K562 (cell line): Measurements from ENCODE around the gene RPL36AL. TPM values are rescaled to one million over a fixed set of nuclear protein-coding genes. Genes with fewer than 3 reads are reported as not detected.

Source experiments
- BCOR ChIP-seq: fragments of 450-650 bp; IDR thresholded peaks from 2 replicates; pipeline ENCODE4 v1.6.1; 2016
- CBFA2T3 ChIP-seq: fragments of 450-650 bp; IDR thresholded peaks from 2 replicates; pipeline ENCODE4 v1.6.1; 2017
- CHD2 ChIP-seq: IDR thresholded peaks from 2 replicates; pipeline ENCODE4 v1.6.1; 2011; ENCODE audit warnings: low read depth, low read length
- ELF1 ChIP-seq: fragments of 200-800 bp; sonication (Bioruptor generic); IDR thresholded peaks from 2 replicates; pipeline ENCODE4 v1.6.1; 2016; ENCODE audit warnings: missing genetic modification characterization, missing compliant biosample characterization
- GATAD2B ChIP-seq: fragments of 450-650 bp; IDR thresholded peaks from 2 replicates; pipeline ENCODE4 v1.6.1; 2017; ENCODE audit warnings: mild to moderate bottlenecking, borderline replicate concordance
- IFI16 ChIP-seq: fragments of 250-450 bp; sonication (Bioruptor Pico); IDR thresholded peaks from 2 replicates; pipeline ENCODE4 v2.1.2; 2022; ENCODE audit warnings: mild to moderate bottlenecking, inconsistent platforms
- KLF6 ChIP-seq: fragments of 250-450 bp; sonication (Bioruptor Pico); IDR thresholded peaks from 2 replicates; pipeline ENCODE4 v1.4.0; 2020; ENCODE audit warnings: mild to moderate bottlenecking, moderate library complexity, borderline replicate concordance
- LEF1 ChIP-seq: fragments of 450-650 bp; IDR thresholded peaks from 2 replicates; pipeline ENCODE4 v1.6.1; 2016; ENCODE audit warnings: mild to moderate bottlenecking
- MEF2A ChIP-seq: IDR thresholded peaks from 2 replicates; pipeline ENCODE4 v1.6.1; 2011; ENCODE audit warnings: low read depth, mild to moderate bottlenecking, low read length, moderate library complexity; ENCODE audit not compliant: control insufficient read depth
- MEIS2 ChIP-seq: fragments of 450-650 bp; IDR thresholded peaks from 2 replicates; pipeline ENCODE4 v1.6.1; 2014; ENCODE audit warnings: mild to moderate bottlenecking; ENCODE audit not compliant: partially characterized antibody
- NEUROD1 ChIP-seq: fragments of 150-350 bp; IDR thresholded peaks from 2 replicates; pipeline ENCODE4 v1.6.1; 2014; ENCODE audit warnings: borderline replicate concordance, low read length, low read depth; ENCODE audit not compliant: partially characterized antibody
- NFE2L1 ChIP-seq: fragments of 450-650 bp; IDR thresholded peaks from 2 replicates; pipeline ENCODE4 v1.6.1; 2016; ENCODE audit warnings: missing genetic modification characterization, low read depth, mild to moderate bottlenecking, missing compliant biosample characterization, moderate library complexity, borderline replicate concordance
- NR2C1 ChIP-seq, 2 experiments: fragments of 450-650 bp; IDR thresholded peaks; 2 replicates each; pipeline ENCODE4 v1.6.1; 2017; ENCODE audit warnings: mild to moderate bottlenecking in 2 of 2, antibody characterized with exemption in 1 of 2, inconsistent platforms in 1 of 2, missing compliant biosample characterization in 1 of 2, missing genetic modification characterization in 1 of 2
- POLR2AphosphoS2 ChIP-seq: IDR thresholded peaks from 2 replicates; pipeline ENCODE4 v1.6.1; 2012; ENCODE audit warnings: low read length, improper control_type of control experiment
- POLR3G ChIP-seq: IDR thresholded peaks from 2 replicates; pipeline ENCODE4 v1.6.1; 2011; ENCODE audit not compliant: insufficient read length, insufficient replicate concordance; ENCODE audit errors: extremely low read depth
- TAF7 ChIP-seq: fragments of 450-650 bp; IDR thresholded peaks from 2 replicates; pipeline ENCODE4 v1.6.1; 2016; ENCODE audit warnings: missing genetic modification characterization, missing compliant biosample characterization
- TOE1 ChIP-seq, 2 experiments: fragments of 450-650 bp in 1 of 2; sonication (generic) in 1 of 2; formaldehyde crosslinking in 1 of 2; IDR thresholded peaks; 2 replicates each; pipeline versions ENCODE4 v1.7.1 to v1.8.0; 2016 to 2022; ENCODE audit warnings: borderline replicate concordance in 2 of 2, mild to moderate bottlenecking in 2 of 2, antibody characterized with exemption in 1 of 2, inconsistent platforms in 1 of 2, low read depth in 1 of 2, missing genetic modification reagents in 1 of 2, moderate library complexity in 1 of 2
- XRCC3 ChIP-seq: fragments of 450-650 bp; IDR thresholded peaks from 2 replicates; pipeline ENCODE4 v1.6.1; 2017; ENCODE audit warnings: mild to moderate bottlenecking, moderate library complexity
- XRCC4 ChIP-seq: IDR thresholded peaks from one replicate; pipeline ENCODE4 v1.6.1; 2011; ENCODE audit not compliant: insufficient read depth, insufficient read length; ENCODE audit errors: extremely low read depth
- YBX1 ChIP-seq: fragments of 450-650 bp; IDR thresholded peaks from 2 replicates; pipeline ENCODE4 v1.7.1; 2016; ENCODE audit warnings: mild to moderate bottlenecking
- YY1 ChIP-seq, 3 experiments: IDR thresholded peaks; 2 replicates each; pipeline ENCODE4 v1.6.1; 2011; ENCODE audit warnings: low read length in 2 of 3, mild to moderate bottlenecking in 2 of 3, moderate library complexity in 2 of 3, borderline replicate concordance in 1 of 3, control low read depth in 1 of 3, low read depth in 1 of 3; ENCODE audit not compliant: insufficient read depth in 3 of 3, insufficient replicate concordance in 2 of 3, control insufficient read depth in 1 of 3, insufficient read length in 1 of 3; ENCODE audit errors: extremely low read depth in 1 of 3
- ZNF165 ChIP-seq: fragments of 250-450 bp; sonication (Bioruptor Pico); IDR thresholded peaks from 2 replicates; pipeline ENCODE4 v1.4.0; 2020; ENCODE audit warnings: borderline replicate concordance
- ZNF316 ChIP-seq: fragments of 450-650 bp; IDR thresholded peaks from 2 replicates; pipeline ENCODE4 v1.6.1; 2016
- polyA plus RNA-seq, 8 experiments: library from polyadenylated mRNA; depleted of rRNA in 4 of 8; stranded (reverse) in 5 of 8; unstranded in 3 of 8; fragments of >200 nt; fragmentation: Nextera tagmentation in 2 of 8; fragmentation: Illumina TruSeq in 1 of 8; extraction: Ambion mirVana in 2 of 8; extraction: Trizol in 1 of 8; gene quantifications; 2 replicates each; pipeline versions ENCODE4 v1.2.1 to v1.2.3, GENCODE V29; 2011 to 2014; ENCODE audit warnings: inconsistent platforms in 1 of 8, missing spikeins in 1 of 8
- total RNA-seq, 7 experiments: library from RNA; depleted of rRNA in 6 of 7; stranded (reverse); fragments of >200 nt in 6 of 7; fragmentation: Illumina TruSeq in 2 of 7; extraction: Trizol in 2 of 7; gene quantifications; 2 replicates each; pipeline versions ENCODE4 v1.2.1 to v1.2.3, GENCODE V29; 2011 to 2021; ENCODE audit warnings: low replicate concordance in 1 of 7
- TF ChIP-seq, protein P1 (sequence below): fragments of 450-650 bp; IDR thresholded peaks from 2 replicates; pipeline ENCODE4 v1.6.1; 2016
- TF ChIP-seq, protein P2 (sequence below): fragments of 250-450 bp; sonication (Bioruptor Pico); IDR thresholded peaks from 2 replicates; pipeline ENCODE4 v1.9.0; 2021; ENCODE audit warnings: mild to moderate bottlenecking
- TF ChIP-seq, protein P3 (sequence below): fragments of 450-650 bp; formaldehyde crosslinking; IDR thresholded peaks from 2 replicates; pipeline ENCODE4 v1.4.0; 2022; ENCODE audit warnings: missing genetic modification characterization

RPL36AL gene
- total and polyA plus RNA-seq, 9 of the 15 experiments (the other 6 are each of a cell fraction or from before 2014, with no cell fraction given), result 146 to 674 (median 360) TPM

DNA sequence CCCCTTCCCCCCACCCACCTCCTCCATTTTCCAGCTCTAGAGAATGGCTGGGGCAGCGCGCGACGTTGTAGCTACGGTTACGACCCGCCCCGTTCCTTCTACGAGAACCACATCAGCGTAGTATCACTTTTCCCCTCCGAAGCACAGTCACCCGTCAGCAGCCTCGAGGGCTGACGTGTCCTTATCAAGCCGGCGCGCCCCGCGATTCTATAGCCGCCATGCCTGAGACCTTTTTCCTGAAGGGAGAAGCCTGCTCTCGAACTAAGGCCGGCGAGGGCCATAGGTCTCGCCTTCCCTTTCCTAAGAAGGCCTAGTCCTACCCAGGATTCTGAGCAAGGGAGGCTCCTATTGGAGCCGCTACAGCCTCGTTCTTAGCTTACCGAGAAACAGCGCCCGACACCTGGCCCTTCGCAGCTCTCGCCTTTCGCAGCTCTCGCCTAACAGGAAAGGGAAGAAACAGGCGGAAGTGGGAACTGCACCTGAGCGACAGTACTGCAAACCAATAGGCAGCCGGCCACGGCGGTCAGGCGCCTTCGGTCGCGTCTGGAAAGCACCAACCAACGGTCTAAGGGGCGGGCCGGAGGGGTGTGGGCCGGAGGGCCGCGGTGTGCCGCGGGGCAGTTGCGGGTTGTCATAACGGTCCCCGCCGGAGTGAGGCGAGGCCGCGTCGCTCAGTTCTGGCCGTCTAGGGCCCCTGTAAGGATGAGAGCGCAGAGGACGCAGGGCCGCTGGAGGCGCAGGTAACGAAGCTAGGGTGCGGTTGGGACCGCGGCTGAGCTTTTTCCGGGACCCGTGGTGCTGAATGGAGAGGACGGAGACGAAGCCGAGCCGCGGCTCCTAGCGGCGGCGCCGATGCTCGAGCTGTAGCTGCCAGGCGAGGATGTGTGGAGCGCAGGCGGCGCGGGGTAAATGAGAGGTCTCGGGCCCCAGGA, at the start of gene RPL36AL, which contains the start of gene MGAT2 (continued):
- TF ChIP-seq TAF7 (tag) (peak; percentile 67), KLF6 (CRISPR knock-in tag) (peak; percentile 82), NR2C1 (IDR thresholded peaks at IDR 0.05) (no peak), NR2C1 (tag; IDR thresholded peaks at IDR 0.05) (no peak), XRCC3 (no peak), ZNF165 (CRISPR knock-in tag) (no peak), MEIS2 (no peak), NFE2L1 (tag) (no peak), LEF1 (no peak), MEF2A (no peak), ELF1 (tag) (peak; percentile 83), CBFA2T3 (no peak), POLR3G (no peak), POLR2AphosphoS2 (no peak; the same call in 1 of the 2 replicates), IFI16 (CRISPR knock-in tag) (no peak), ZNF316 (no peak; the same call in 1 of the 2 replicates), NEUROD1 (peak; percentile 68), TOE1 (IDR thresholded peaks at IDR 0.05; ENCODE audit: borderline replicate concordance) (no peak), TOE1 (CRISPR knock-in tag; IDR thresholded peaks at IDR 0.05; ENCODE audit: borderline replicate concordance, low read depth) (no peak), YBX1 (no peak), XRCC4 (no peak), GATAD2B (no peak), BCOR (peak; percentile 20; the same call in 1 of the 2 replicates), CHD2 (peak; percentile 77), YY1 (IDR thresholded peaks at IDR 0.05; ENCODE audit: borderline replicate concordance in 1 of 3, control insufficient read depth in 1 of 3, extremely low read depth in 1 of 3, insufficient read depth in 3 of 3, insufficient read length in 1 of 3, insufficient replicate concordance in 2 of 3, low read depth in 1 of 3, low read length in 2 of 3) (peak in 2 of 3 experiments; percentile 45 to 83)
- TF ChIP-seq, protein P1, sequence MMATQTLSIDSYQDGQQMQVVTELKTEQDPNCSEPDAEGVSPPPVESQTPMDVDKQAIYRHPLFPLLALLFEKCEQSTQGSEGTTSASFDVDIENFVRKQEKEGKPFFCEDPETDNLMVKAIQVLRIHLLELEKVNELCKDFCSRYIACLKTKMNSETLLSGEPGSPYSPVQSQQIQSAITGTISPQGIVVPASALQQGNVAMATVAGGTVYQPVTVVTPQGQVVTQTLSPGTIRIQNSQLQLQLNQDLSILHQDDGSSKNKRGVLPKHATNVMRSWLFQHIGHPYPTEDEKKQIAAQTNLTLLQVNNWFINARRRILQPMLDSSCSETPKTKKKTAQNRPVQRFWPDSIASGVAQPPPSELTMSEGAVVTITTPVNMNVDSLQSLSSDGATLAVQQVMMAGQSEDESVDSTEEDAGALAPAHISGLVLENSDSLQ, result peak; percentile 99
- TF ChIP-seq, protein P2, sequence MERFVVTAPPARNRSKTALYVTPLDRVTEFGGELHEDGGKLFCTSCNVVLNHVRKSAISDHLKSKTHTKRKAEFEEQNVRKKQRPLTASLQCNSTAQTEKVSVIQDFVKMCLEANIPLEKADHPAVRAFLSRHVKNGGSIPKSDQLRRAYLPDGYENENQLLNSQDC, result peak; percentile 64; the same call in 1 of the 2 replicates
- TF ChIP-seq, protein P3, sequence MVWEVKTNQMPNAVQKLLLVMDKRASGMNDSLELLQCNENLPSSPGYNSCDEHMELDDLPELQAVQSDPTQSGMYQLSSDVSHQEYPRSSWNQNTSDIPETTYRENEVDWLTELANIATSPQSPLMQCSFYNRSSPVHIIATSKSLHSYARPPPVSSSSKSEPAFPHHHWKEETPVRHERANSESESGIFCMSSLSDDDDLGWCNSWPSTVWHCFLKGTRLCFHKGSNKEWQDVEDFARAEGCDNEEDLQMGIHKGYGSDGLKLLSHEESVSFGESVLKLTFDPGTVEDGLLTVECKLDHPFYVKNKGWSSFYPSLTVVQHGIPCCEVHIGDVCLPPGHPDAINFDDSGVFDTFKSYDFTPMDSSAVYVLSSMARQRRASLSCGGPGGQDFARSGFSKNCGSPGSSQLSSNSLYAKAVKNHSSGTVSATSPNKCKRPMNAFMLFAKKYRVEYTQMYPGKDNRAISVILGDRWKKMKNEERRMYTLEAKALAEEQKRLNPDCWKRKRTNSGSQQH (CRISPR knock-in tag), result no peak
